Raji (cell line): ENCODE data around the gene DGKH.

Experiments used
- POLR2A ChIP-seq: IDR thresholded peaks from 2 replicates; pipeline ENCODE4 v1.6.1; 2011; ENCODE audit warnings: low read depth, low read length, control low read depth; ENCODE audit not compliant: insufficient read depth

The DGKH gene

GRCh38 chr13:42239644-42240043 lies 191.2 kb downstream of the DGKH start:
- TF ChIP-seq POLR2A: no peak

- no peak for TF ChIP-seq POLR2A
Observed at GRCh38 chr13:42246541-42246940, 198.1 kb downstream of the DGKH start.

GRCh38 chr13:42247883-42248282 lies 199.4 kb downstream of the DGKH start:
- no peak for TF ChIP-seq POLR2A

GRCh38 chr13:42255886-42256285 lies 207.4 kb downstream of the DGKH start:
- TF ChIP-seq POLR2A: no peak

GRCh38 chr13:42258747-42259146 lies 210.3 kb downstream of the DGKH start:
- no peak for TF ChIP-seq POLR2A

GRCh38 chr13:42259515-42259914 lies 211.1 kb downstream of the DGKH start:
- TF ChIP-seq POLR2A: no peak

GRCh38 chr13:42260903-42261654 lies 212.6 kb downstream of the DGKH start:
- TF ChIP-seq POLR2A: no peak

GRCh38 chr13:42266473-42266872 lies 218.0 kb downstream of the DGKH start:
- no peak for TF ChIP-seq POLR2A

GRCh38 chr13:42270160-42270856 lies 221.9 kb downstream of the DGKH start:
- TF ChIP-seq POLR2A: no peak

- no peak for TF ChIP-seq POLR2A
Observed at GRCh38 chr13:42270857-42271215, 222.4 kb downstream of the DGKH start.

- TF ChIP-seq POLR2A: peak; percentile 37; the same call in 1 of the 2 replicates
Observed at GRCh38 chr13:42271337-42272114, 223.1 kb downstream of the DGKH start.

- TF ChIP-seq POLR2A: peak; percentile 54; the same call in 1 of the 2 replicates
Observed at GRCh38 chr13:42272115-42272803, 223.8 kb downstream of the DGKH start, which contains the start of gene AKAP11. Gene AKAP11 (plus strand): TSS chr13:42272152. CDS start chr13:42286349, 14,197 bp downstream.

- TF ChIP-seq POLR2A: no peak
Observed at GRCh38 chr13:42272804-42273175, 224.3 kb downstream of the DGKH start.

GRCh38 chr13:42274386-42275097 lies 226.1 kb downstream of the DGKH start:
- TF ChIP-seq POLR2A: no peak
